Activated CD4-positive, alpha-beta T cell treated with anti-CD3 and anti-CD28 coated beads, Interleukin-2, amount 10 ng/mL, durations not matched to agents 24 days and 14 days (primary cell): ENCODE measurements around the gene IVD. TPM values are rescaled to one million over a fixed set of nuclear protein-coding genes. Genes with fewer than 3 reads are reported as not detected.
A peak's percentile ranks its signal among the peaks of the same experiment; 100 is the strongest.

ENCODE experiments used
- DNase-seq: peaks from one replicate; pipeline ENCODE4 v3.0.0; 2022
- H3K27ac Mint-ChIP-seq: one replicate; pipeline ENCODE4 v1.8.0; 2022; ENCODE audit warnings: mild to moderate bottlenecking, mixed read lengths
- H3K27me3 Mint-ChIP-seq: one replicate; pipeline ENCODE4 v1.8.0; 2022; ENCODE audit warnings: mixed read lengths
- H3K36me3 Mint-ChIP-seq: one replicate; pipeline ENCODE4 v1.8.0; 2022; ENCODE audit warnings: low read depth, mild to moderate bottlenecking, mixed read lengths
- H3K4me1 Mint-ChIP-seq: one replicate; pipeline ENCODE4 v1.8.0; 2021; ENCODE audit warnings: mixed read lengths
- H3K4me3 Mint-ChIP-seq: one replicate; pipeline ENCODE4 v1.8.0; 2022; ENCODE audit warnings: mild to moderate bottlenecking, moderate library complexity, mixed read lengths
- H3K9me3 Mint-ChIP-seq: one replicate; pipeline ENCODE4 v1.8.0; 2021; ENCODE audit warnings: mixed read lengths
- intact Hi-C: fragments of 100-400 bp; cut with micrococcal nuclease; formaldehyde crosslinking; loops from one replicate; pipeline ENCODE4 v1.15.1; 2023
- total RNA-seq: library from RNA; stranded (reverse); gene quantifications from 2 replicates; pipeline ENCODE4 v1.2.3, GENCODE V29; 2022

Gene IVD
- total RNA-seq, 1 donor from 2014 or later, result 70.7 TPM

- peaks cover 17% of the 10 kb centered on the region for H3K36me3 Mint-ChIP-seq
- no peaks in the 10 kb centered on the region for H3K27me3 Mint-ChIP-seq
- H3K9me3 Mint-ChIP-seq, result no peaks in the 10 kb centered on the region
- H3K27ac Mint-ChIP-seq, result peak overlapping the region; percentile 8
- peaks cover 26% of the 10 kb centered on the region for H3K4me1 Mint-ChIP-seq
- DNase-seq, result no peak
- H3K4me3 Mint-ChIP-seq, result peak overlapping the region; percentile 44
- intact Hi-C loops, result loop anchor here (1.0 to 5.0 kb wide), 3 partner anchors 23 to 97 kb away; partner anchors contain the start of genes CCDC32 and RPUSD2
Measured at GRCh38 chr15:40469776-40470390, 64.3 kb downstream of the IVD start.

GRCh38 chr15:40470423-40471104 is 65.0 kb downstream of the IVD start, which contains the start of gene CHST14:
Gene CHST14 (plus strand): TSS chr15:40470984. CDS start chr15:40471214, 230 bp downstream.
- no peaks in the 10 kb centered on the region for H3K9me3 Mint-ChIP-seq
- intact Hi-C loops, result loop anchor here (1.0 to 5.0 kb wide), 3 partner anchors 22 to 97 kb away; partner anchors contain the start of genes CCDC32 and RPUSD2
- peaks cover 1% of the 10 kb centered on the region for H3K27me3 Mint-ChIP-seq
- peak; percentile 90 for DNase-seq
- peak within 1 kb of the TSS; percentile 83 for H3K27ac Mint-ChIP-seq
- H3K4me1 Mint-ChIP-seq, result peaks cover 26% of the 10 kb centered on the region
- peak within 1 kb of the TSS; percentile 90 for H3K4me3 Mint-ChIP-seq
- peaks cover 10% of the 10 kb centered on the region for H3K36me3 Mint-ChIP-seq

Other genes starting within 250 kb of the IVD start
- 69.3 and 73.1 TPM in 2 replicates for gene BUB1B, start 244.7 kb upstream of the IVD start, total RNA-seq
- gene PAK6, start 166.7 kb upstream of the IVD start, total RNA-seq, result 0.33 and 0.54 TPM in 2 replicates
- not detected in 2 replicates for gene ANKRD63, start 122.7 kb upstream of the IVD start, total RNA-seq
- 82.7 and 95.7 TPM in 2 replicates for gene PLCB2, start 97.9 kb upstream of the IVD start, total RNA-seq
- gene INAFM2, start 82.1 kb upstream of the IVD start, total RNA-seq, result 22.8 and 23.3 TPM in 2 replicates
- gene CCDC9B, start 64.9 kb upstream of the IVD start, total RNA-seq, result 0.21 and 0.54 TPM in 2 replicates
- gene PHGR1, start 54.8 kb upstream of the IVD start, total RNA-seq, result not detected in 2 replicates
- 0.02 and 0.05 TPM in 2 replicates for gene DISP2, start 47.6 kb upstream of the IVD start, total RNA-seq
- gene KNSTRN, start 23.1 kb upstream of the IVD start, total RNA-seq, result 50.4 and 52.9 TPM in 2 replicates
- gene BAHD1, start 35.2 kb downstream of the IVD start, total RNA-seq, result 23.9 and 26.2 TPM in 2 replicates
- 9.0 and 9.7 TPM in 2 replicates for gene CHST14, start 65.2 kb downstream of the IVD start, total RNA-seq
- 29.9 and 33.5 TPM in 2 replicates for gene CCDC32, start 159.2 kb downstream of the IVD start, total RNA-seq
- gene RPUSD2, start 163.5 kb downstream of the IVD start, total RNA-seq, result 19.3 and 20.5 TPM in 2 replicates
- gene KNL1, start 188.5 kb downstream of the IVD start, total RNA-seq, result 25.3 and 25.6 TPM in 2 replicates